ENCODE measurements around the gene SPATA1.

GRCh38 chr1:84598418-84598817, 92.2 kb downstream of the SPATA1 start:
- no peak for TF ChIP-seq TAF1 (IDR thresholded peaks at IDR 0.05; ENCODE audit: low read depth)
- TF ChIP-seq, protein P1, sequence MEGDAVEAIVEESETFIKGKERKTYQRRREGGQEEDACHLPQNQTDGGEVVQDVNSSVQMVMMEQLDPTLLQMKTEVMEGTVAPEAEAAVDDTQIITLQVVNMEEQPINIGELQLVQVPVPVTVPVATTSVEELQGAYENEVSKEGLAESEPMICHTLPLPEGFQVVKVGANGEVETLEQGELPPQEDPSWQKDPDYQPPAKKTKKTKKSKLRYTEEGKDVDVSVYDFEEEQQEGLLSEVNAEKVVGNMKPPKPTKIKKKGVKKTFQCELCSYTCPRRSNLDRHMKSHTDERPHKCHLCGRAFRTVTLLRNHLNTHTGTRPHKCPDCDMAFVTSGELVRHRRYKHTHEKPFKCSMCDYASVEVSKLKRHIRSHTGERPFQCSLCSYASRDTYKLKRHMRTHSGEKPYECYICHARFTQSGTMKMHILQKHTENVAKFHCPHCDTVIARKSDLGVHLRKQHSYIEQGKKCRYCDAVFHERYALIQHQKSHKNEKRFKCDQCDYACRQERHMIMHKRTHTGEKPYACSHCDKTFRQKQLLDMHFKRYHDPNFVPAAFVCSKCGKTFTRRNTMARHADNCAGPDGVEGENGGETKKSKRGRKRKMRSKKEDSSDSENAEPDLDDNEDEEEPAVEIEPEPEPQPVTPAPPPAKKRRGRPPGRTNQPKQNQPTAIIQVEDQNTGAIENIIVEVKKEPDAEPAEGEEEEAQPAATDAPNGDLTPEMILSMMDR (IDR thresholded peaks at IDR 0.05; ENCODE audit: poor library complexity, severe bottlenecking): no peak
- no peak for TF ChIP-seq SMC3 (conservative IDR thresholded peaks at IDR 0.05; ENCODE audit: poor library complexity)
- TF ChIP-seq EP300 (conservative IDR thresholded peaks at IDR 0.05; ENCODE audit: poor library complexity, severe bottlenecking): no peak
- TF ChIP-seq EZH2 (IDR thresholded peaks at IDR 0.05; ENCODE audit: borderline replicate concordance, insufficient read depth, low read length, poor library complexity, severe bottlenecking): no peak
- no peak for TF ChIP-seq REST (IDR thresholded peaks at IDR 0.05; ENCODE audit: borderline replicate concordance)
- TF ChIP-seq RAD21 (conservative IDR thresholded peaks at IDR 0.05): no peak

Measured in neural cell (in vitro differentiated cells).